GM19438 (cell line): ENCODE measurements around the gene VIPR1.
"Not testable (repeated sequence)": the region's sequence is repeated elsewhere in the genome, so short reads cannot be mapped to it uniquely, and the experiment has no call there.

Experiments
- ATAC-seq: cut with Tn5 transposase; IDR thresholded peaks from one replicate; pipeline ENCODE4 v1.9.1; 2021; ENCODE audit warnings: low read depth; ENCODE audit not compliant: unreplicated experiment

The VIPR1 gene

GRCh38 chr3:42530073-42530472, 27.6 kb downstream of the VIPR1 start:
- no peak for ATAC-seq

DNA sequence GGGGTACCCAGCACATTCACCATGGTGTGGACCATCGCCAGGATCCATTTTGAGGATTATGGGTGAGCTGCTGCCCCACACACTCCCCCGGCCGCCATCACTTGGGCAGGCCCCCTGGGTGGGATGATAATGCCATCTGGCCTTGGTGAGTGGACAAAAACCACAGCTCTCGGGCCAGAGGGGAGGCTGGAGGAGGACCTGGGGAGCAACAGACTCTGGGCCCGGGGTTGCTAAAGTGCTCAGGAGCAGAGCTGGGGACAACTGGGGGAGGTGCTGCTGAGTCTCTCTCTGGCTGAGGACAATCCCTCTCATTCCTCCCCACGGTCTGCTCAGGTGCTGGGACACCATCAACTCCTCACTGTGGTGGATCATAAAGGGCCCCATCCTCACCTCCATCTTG, 29.0 kb downstream of the VIPR1 start:
- ATAC-seq: no peak

- ATAC-seq: no peak
Observed at GRCh38 chr3:42532229-42532628, 29.8 kb downstream of the VIPR1 start.

- ATAC-seq: no peak
Observed at GRCh38 chr3:42533161-42533897, 30.9 kb downstream of the VIPR1 start.

- ATAC-seq: no peak
Observed at GRCh38 chr3:42535981-42536784, 33.7 kb downstream of the VIPR1 start.

GRCh38 chr3:42537350-42537749, 34.9 kb downstream of the VIPR1 start:
- no peak for ATAC-seq

GRCh38 chr3:42539871-42540714, 37.6 kb downstream of the VIPR1 start:
- ATAC-seq: peak; percentile 64

GRCh38 chr3:42541079-42541478, 38.6 kb downstream of the VIPR1 start:
- no peak for ATAC-seq

DNA sequence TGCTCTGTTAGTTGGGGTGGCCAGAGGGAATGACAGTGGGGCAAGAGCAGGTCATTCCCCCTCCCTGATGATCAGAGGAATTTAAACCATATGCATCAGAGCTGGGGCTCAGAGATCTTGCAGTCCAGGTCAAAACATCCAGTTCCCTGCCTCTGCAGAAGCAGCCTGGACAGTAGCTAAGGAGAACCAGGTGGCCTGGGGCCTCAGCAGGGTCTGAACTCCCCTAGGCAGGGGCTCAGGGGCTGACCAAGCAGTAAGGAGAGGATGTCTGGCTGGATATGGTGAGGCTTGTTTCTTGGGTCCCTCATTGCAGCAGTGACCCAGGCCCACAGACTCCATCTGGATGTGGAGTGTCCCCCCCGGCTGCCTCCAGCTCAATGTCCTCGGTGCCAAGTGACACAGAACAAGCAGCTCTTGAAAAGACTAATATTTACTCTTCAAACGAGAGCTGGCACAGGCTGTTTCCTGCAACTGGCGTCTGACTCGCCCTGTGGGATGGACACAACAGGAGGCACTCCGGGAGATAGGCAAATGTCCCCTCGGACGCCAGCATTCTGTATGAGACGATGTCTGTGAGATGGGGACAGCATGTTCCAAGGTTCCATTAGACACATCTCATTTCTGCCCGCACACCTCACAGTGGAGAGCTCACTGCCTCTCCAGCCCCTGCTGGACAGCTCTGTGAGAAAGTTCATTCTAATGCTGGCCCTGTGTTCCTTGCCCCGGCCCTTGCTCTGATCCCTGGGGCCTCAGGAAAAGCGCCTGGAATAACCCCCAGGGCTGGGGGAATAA, 42.2 kb downstream of the VIPR1 start:
- no peak for ATAC-seq

DNA sequence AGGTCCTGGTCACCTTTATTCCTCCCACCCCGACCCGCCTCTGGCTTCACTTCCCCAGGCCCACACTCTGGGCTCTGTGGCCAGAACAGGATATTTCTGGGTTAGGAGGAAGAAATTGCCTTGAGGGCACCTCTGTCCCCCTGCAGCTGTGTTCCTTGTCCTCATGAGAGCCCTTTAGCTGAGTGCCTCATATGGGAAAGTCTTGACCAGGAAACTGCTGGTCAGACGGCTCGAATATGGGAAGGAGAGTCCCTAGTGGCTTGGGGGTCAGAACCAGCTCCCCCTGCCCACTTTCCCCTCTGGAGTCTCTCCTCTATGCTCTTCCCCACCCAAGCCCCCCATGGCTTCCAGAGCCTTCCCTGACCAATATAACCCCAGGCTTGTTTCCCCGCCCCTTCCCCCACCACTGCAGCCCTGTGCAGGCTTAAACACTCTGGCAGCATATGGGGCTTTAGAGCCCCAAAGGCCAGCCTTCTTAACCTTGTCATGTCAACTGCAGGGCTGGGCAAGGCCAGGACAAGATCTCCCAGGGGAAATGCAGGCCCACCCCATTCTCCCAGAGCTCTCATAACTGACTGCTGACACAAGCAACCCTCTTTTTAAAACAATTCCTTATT, 42.9 kb downstream of the VIPR1 start:
- ATAC-seq: no peak

- ATAC-seq: no peak
Observed at GRCh38 chr3:42546691-42547213, 44.3 kb downstream of the VIPR1 start.

GRCh38 chr3:42547401-42547945, 45.0 kb downstream of the VIPR1 start:
- no peak for ATAC-seq

DNA sequence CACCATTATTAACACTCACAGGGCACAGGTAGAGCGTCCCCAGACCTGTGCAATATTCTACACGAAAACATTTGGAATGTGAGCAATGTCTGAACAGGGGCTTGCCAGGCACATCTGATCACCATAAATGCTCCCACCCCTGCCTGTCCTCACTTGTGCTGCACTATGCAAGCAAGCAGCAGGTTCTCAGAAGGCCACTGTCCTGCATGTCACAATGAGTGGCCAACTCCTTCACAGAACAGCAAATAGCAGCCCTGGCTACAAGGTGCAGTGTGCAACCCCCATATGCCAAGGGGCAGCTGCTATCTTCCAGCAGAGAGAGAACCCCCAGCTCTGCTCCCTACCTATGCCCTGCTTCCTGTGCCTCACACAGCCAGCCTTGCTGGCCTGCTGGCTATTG, 46.7 kb downstream of the VIPR1 start:
- ATAC-seq: no peak

- ATAC-seq: no peak
Observed at GRCh38 chr3:42550250-42550649, 47.8 kb downstream of the VIPR1 start.

- ATAC-seq: no peak
Observed at GRCh38 chr3:42552830-42553229, 50.4 kb downstream of the VIPR1 start.

- peak; percentile 90 for ATAC-seq
Observed at GRCh38 chr3:42556089-42556632, 53.7 kb downstream of the VIPR1 start.

DNA sequence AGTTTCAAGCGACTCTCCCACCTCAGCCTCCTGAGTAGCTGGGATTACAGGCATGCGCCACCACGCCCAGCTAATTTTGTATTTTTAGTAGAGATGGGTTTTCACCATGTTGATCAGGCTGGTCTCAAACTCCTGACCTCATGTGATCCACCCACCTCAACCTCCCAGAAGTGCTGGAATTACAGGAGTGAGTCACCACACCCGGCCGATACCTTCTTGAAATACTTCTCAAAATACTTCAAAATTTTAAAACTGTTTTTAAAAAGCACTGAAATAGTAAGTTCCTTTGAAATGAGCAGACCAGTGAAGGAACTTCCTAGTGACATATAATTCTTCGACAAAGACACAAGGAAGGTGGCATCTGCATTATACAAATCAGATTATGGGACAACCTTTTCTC, 54.4 kb downstream of the VIPR1 start:
- not testable (repeated sequence) for ATAC-seq

- no peak for ATAC-seq
Observed at GRCh38 chr3:42557854-42558253, 55.4 kb downstream of the VIPR1 start.
